Aorta (tissue), 5 donors: Measurements from ENCODE around the gene HMG20A. TPM values are rescaled to one million over a fixed set of nuclear protein-coding genes. Genes with fewer than 3 reads are reported as not detected.

Experiments
- ATAC-seq: fragments of 200-7000 bp; cut with Tn5 transposase; one replicate; pipeline ENCODE4 v1.9.1; 2022; ENCODE audit warnings: moderate library complexity; ENCODE audit not compliant: low FRiP score
- DNase-seq, 2 donors: peaks; one replicate each; pipeline ENCODE4 v3.0.0-alpha.2; 2020
- H3K27ac ChIP-seq, 2 donors: one replicate each; pipeline ENCODE4 v1.5.1; 2013; ENCODE audit warnings: low read length in 2 of 2, mild to moderate bottlenecking in 2 of 2, moderate library complexity in 2 of 2, control low read depth in 1 of 2, inconsistent platforms in 1 of 2, low read depth in 1 of 2
- H3K27me3 ChIP-seq, 2 donors: one replicate each; pipeline ENCODE4 v1.6.1; 2013; ENCODE audit warnings: control low read depth in 1 of 2, low read length in 1 of 2, mild to moderate bottlenecking in 1 of 2, moderate library complexity in 1 of 2; ENCODE audit not compliant: insufficient read depth in 2 of 2, control insufficient read depth in 1 of 2
- H3K36me3 ChIP-seq, 2 donors: one replicate each; pipeline ENCODE4 v1.6.1; 2013; ENCODE audit warnings: control low read depth in 1 of 2, low read length in 1 of 2, mild to moderate bottlenecking in 1 of 2; ENCODE audit not compliant: insufficient read depth in 2 of 2, control insufficient read depth in 1 of 2
- H3K4me1 ChIP-seq, 2 donors: one replicate each; pipeline ENCODE4 v1.6.1; 2013; ENCODE audit warnings: low read length in 2 of 2, control low read depth in 1 of 2, mild to moderate bottlenecking in 1 of 2, moderate library complexity in 1 of 2; ENCODE audit not compliant: insufficient read depth in 2 of 2, control insufficient read depth in 1 of 2
- H3K4me3 ChIP-seq, 2 donors: one replicate each; pipeline ENCODE4 v1.5.1; 2013; ENCODE audit warnings: low read length in 2 of 2, control low read depth in 1 of 2, mild to moderate bottlenecking in 1 of 2
- H3K9me3 ChIP-seq: one replicate; pipeline ENCODE4 v1.6.1; 2013; ENCODE audit warnings: mild to moderate bottlenecking, low read length; ENCODE audit not compliant: control insufficient read depth
- WGBS, 2 donors: extraction: QIAGEN DNeasy Blood & Tissue Kit; methylation state at CpG; one replicate each; pipeline ENCODE4 v1.1.7; 2013; 5-methylcytosine and 5-hydroxymethylcytosine counted together
- intact Hi-C, 2 donors: fragments of 100-400 bp; cut with DNase I; formaldehyde crosslinking; loops; one replicate each; pipeline versions ENCODE4 v1.14.2 to v1.15.0; 2022
- polyA plus RNA-seq, 2 donors: library from polyadenylated mRNA; stranded (reverse); fragments of 200-250 nt; gene quantifications; one replicate each; pipeline ENCODE4 v1.2.3, GENCODE V29; 2013
- total RNA-seq, 2 donors: library from RNA; stranded (reverse); fragmentation: NEBNext Ultra II Directional; extraction: Animal tissue kit (Norgen Biotek cat#: 25700); gene quantifications; one replicate each; pipeline ENCODE4 v1.2.1, GENCODE V29; 2021
- donor health status: healthy with polysubstance abuse.
- donor health status: Bipolar disorder and iron deficiency.
- donor health status: DM: no; HTN: no; CAD: no.
- donor health status: DM: no; HTN: no; CAD: no.
- donor health status: DM: yes; HTN: yes; CAD: no.

The HMG20A gene
- total and polyA plus RNA-seq, 4 donors, result 11.6 to 44.2 (median 22.4) TPM

DNA sequence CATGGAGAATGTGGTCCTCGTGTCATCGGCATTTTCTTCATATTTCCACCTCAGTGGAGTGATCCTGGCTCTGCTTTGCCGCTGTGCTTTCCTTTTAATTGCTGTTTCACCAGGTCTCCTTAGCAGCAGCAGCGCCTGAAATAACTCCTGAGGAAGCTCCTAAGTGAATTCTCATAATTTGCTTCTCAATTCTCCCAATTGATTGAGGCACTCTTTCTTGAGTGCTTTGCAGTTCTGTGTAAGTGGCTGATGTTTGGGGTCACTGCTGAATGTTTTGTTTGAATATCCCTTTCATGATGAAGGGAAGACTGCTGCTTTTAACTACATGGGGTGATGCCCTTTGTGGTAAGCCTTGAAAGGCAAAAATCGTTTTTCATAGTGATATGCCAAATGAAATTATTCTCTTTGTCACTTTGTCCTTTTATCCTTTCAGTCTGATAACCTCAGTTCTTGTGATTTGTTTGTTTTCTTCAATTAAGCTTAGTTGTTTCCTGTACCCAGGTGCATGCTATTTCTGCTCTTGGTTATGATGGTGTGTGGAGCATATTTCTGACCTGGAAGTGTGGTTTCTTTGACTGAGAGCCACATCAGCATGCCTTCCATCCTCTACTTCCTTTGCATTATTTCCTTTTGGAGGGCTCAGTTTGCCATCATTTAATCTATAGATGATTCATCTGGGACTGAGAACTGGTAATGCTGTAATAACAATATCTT is 36.7 kb downstream of the HMG20A start:
- H3K9me3 ChIP-seq, result no peaks in the 10 kb centered on the region
- no peak overlapping the region for H3K4me3 ChIP-seq
- DNase-seq (no peak), ATAC-seq (no peak)
- 78 to 82% methylated on average over 5 of the region's 5 CpGs for WGBS, 2 donors
- H3K36me3 ChIP-seq, result no peaks in the 10 kb centered on the region
- intact Hi-C loops, result loop anchor here in 1 of 2 donors (5.0 kb wide), 1 partner anchor 40 kb away; no protein-coding TSS in a partner anchor
- H3K4me1 ChIP-seq, result no peaks in the 10 kb centered on the region
- no peaks in the 10 kb centered on the region for H3K27me3 ChIP-seq
- H3K27ac ChIP-seq, result no peak overlapping the region

- no peak overlapping the region for H3K4me3 ChIP-seq
- ATAC-seq (no peak), DNase-seq (no peak)
- H3K36me3 ChIP-seq, result no peaks in the 10 kb centered on the region
- no peak overlapping the region for H3K27ac ChIP-seq
- H3K27me3 ChIP-seq, result no peaks in the 10 kb centered on the region
- H3K4me1 ChIP-seq, result no peaks in the 10 kb centered on the region
- H3K9me3 ChIP-seq, result no peaks in the 10 kb centered on the region
- intact Hi-C loops, result loop anchor here in 1 of 2 donors (5.0 kb wide), 1 partner anchor 39 kb away; no protein-coding TSS in a partner anchor
Measured at GRCh38 chr15:77457905-77458265, 37.2 kb downstream of the HMG20A start.

- no peaks in the 10 kb centered on the region for H3K27me3 ChIP-seq
- DNase-seq (no peak), ATAC-seq (no peak)
- H3K4me1 ChIP-seq, result no peaks in the 10 kb centered on the region
- H3K27ac ChIP-seq, result no peak overlapping the region
- H3K36me3 ChIP-seq, result peaks cover under 1 to 1% of the 10 kb centered on the region in 2 donors
- intact Hi-C loops, result loop anchor here in 1 of 2 donors (5.0 kb wide), 1 partner anchor 38 kb away; no protein-coding TSS in a partner anchor
- WGBS, 2 donors, result 90 to 95% methylated on average over 2 of the region's 2 CpGs
- no peaks in the 10 kb centered on the region for H3K9me3 ChIP-seq
- no peak overlapping the region for H3K4me3 ChIP-seq
Measured at GRCh38 chr15:77459031-77459430, 38.3 kb downstream of the HMG20A start.

DNA sequence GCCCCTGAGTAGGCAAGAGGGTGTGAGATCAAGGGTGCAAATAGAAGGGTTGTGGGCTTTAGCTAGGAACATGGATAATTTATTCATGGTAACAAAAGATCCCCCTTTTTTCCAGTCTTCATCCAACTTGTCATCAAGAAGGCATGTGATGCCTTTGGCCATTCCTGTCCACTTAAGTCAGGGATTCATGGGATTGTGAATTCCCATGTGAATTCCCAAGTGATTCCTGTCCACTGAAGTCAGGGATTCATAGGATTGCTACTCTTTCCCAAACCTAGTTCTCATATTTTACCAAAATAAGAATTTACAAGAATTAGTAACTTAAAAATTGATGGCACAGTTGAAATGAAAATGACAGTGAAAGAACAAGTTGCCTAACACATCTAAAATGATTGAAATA is 40.8 kb downstream of the HMG20A start:
- no peaks in the 10 kb centered on the region for H3K9me3 ChIP-seq
- no peak for DNase-seq
- H3K4me1 ChIP-seq, result no peaks in the 10 kb centered on the region
- H3K36me3 ChIP-seq, result peaks cover 3% of the 10 kb centered on the region in 2 donors
- ATAC-seq, result no peak
- H3K27ac ChIP-seq, result no peak overlapping the region
- no peaks in the 10 kb centered on the region for H3K27me3 ChIP-seq
- H3K4me3 ChIP-seq, result no peak overlapping the region
- intact Hi-C loops, result no loop called here

DNA sequence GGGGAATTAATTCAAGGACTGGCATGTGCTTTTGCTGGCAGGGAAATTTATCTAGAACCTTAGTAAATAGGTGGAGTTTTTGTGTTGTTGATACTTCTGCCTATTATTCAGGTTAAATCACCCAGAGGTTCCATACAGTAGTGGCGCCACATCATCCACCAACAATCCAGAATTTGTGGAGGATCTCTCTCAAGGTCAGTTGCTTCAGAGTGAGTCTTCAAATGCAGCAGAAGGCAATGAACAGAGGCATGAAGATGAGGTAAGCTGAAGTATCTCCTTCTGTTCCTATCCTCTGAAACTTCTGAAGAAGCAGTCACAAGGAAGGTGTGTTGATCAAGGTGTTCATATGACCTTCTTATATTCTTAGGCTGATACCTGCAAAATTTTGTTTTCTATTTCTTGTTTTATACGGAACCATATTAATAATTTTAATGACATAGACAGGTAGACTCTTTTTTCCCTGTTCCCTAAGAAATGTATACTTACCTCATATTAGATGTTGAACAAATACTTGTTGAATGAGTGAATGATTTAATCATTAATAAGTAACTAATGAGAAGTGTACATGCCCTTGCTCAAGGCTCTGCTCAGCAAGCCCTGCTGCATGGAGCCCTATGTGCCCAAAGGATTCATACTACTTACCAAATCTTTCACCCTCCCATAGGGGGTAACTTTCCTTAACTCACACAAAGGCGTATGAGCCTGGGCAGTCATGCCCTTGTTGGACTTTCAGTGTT is 43.6 kb downstream of the HMG20A start:
- DNase-seq (no peak), ATAC-seq (no peak)
- peaks cover 4 to 5% of the 10 kb centered on the region in 2 donors for H3K36me3 ChIP-seq
- no peaks in the 10 kb centered on the region for H3K27me3 ChIP-seq
- intact Hi-C loops, result no loop called here
- no peaks in the 10 kb centered on the region for H3K9me3 ChIP-seq
- no peak overlapping the region for H3K4me3 ChIP-seq
- no peaks in the 10 kb centered on the region for H3K4me1 ChIP-seq
- no peak overlapping the region for H3K27ac ChIP-seq
- 96 to 98% methylated on average over 3 of the region's 3 CpGs for WGBS, 2 donors

DNA sequence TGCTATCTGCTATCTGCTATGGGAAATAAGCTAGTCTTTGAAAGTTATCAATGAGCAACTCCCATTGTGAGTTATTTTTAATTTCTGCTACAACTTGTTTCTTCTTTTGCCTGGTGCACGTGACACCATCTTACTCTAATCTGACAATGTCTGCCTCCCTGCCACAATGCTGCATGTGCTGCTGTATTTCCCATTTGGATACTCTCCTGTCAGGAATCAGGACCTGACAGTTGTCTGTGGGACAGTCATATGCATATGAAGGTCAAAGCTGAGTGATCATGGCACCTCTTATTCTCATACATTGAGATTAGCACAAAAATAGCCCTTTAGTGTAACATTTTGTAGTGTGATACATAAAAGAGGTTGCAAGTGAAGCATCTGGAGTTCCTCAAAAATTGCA is 45.8 kb downstream of the HMG20A start:
- no peaks in the 10 kb centered on the region for H3K4me1 ChIP-seq
- no peak overlapping the region for H3K27ac ChIP-seq
- H3K27me3 ChIP-seq, result no peaks in the 10 kb centered on the region
- DNase-seq (no peak), ATAC-seq (no peak)
- intact Hi-C loops, result no loop called here
- peaks cover 5 to 6% of the 10 kb centered on the region in 2 donors for H3K36me3 ChIP-seq
- 88 to 100% methylated on average over 1 of the region's 1 CpG for WGBS, 2 donors
- no peak overlapping the region for H3K4me3 ChIP-seq
- H3K9me3 ChIP-seq, result no peaks in the 10 kb centered on the region

DNA sequence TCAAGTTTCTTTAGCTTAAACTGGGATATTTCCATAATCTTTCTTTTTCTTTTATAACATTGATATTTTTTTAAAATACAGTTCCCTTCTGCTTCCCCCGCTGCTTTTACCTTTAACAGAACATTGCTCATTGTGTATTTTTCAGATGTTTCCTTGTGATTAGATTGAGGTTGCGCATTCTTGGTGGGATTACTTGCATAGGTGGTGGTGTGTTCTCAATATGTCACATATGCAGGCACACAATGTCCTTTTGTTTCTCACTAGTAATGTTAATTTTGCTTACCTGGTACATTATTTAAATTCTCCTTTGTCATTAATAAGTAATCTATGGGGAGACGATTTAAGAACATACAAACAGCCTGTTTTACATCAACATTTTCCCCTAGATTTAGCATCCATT is 48.2 kb downstream of the HMG20A start:
- H3K27me3 ChIP-seq, result no peaks in the 10 kb centered on the region
- no peak overlapping the region for H3K4me3 ChIP-seq
- H3K4me1 ChIP-seq, result no peaks in the 10 kb centered on the region
- no peak for ATAC-seq
- WGBS, 2 donors, result 89 to 90% methylated on average over 3 of the region's 3 CpGs
- intact Hi-C loops, result no loop called here
- DNase-seq, result no peak
- H3K9me3 ChIP-seq, result no peaks in the 10 kb centered on the region
- peaks cover 5 to 6% of the 10 kb centered on the region in 2 donors for H3K36me3 ChIP-seq
- no peak overlapping the region for H3K27ac ChIP-seq

GRCh38 chr15:77470235-77470634 is 49.5 kb downstream of the HMG20A start:
- no peaks in the 10 kb centered on the region for H3K9me3 ChIP-seq
- no peak overlapping the region for H3K4me3 ChIP-seq
- DNase-seq, result no peak
- H3K4me1 ChIP-seq, result no peaks in the 10 kb centered on the region
- no peak overlapping the region for H3K27ac ChIP-seq
- ATAC-seq, result no peak
- peaks cover 3 to 6% of the 10 kb centered on the region in 2 donors for H3K36me3 ChIP-seq
- intact Hi-C loops, result no loop called here
- H3K27me3 ChIP-seq, result no peaks in the 10 kb centered on the region

- intact Hi-C loops, result no loop called here
- ATAC-seq (no peak), DNase-seq (no peak)
- Histone ChIP-seq H3K4me3 (no peak overlapping the region), H3K36me3 (peaks cover 0 to 7% of the 10 kb centered on the region in 2 donors), H3K9me3 (no peaks in the 10 kb centered on the region), H3K27ac (no peak overlapping the region), H3K4me1 (no peaks in the 10 kb centered on the region), H3K27me3 (no peaks in the 10 kb centered on the region)
Measured at GRCh38 chr15:77473328-77473727, 52.6 kb downstream of the HMG20A start.
